PC-9 (cell line): ENCODE results near the gene R3HDM1. TPM values are rescaled to one million over a fixed set of nuclear protein-coding genes. Genes with fewer than 3 reads are reported as not detected.
"Not testable (repeated sequence)": the region's sequence is repeated elsewhere in the genome, so short reads cannot be mapped to it uniquely, and the experiment has no call there.

Experiments
- BruUV-seq: library from RNA; stranded (reverse); fragments of 400-500 nt; replicated peaks from 2 replicates; lab custom pipeline; 2021; lab: Mats Ljungman, UMichigan
- CTCF ChIA-PET: fragments of 300-600 bp; sonication (Branson Sonifier 250); formaldehyde crosslinking; loops from one replicate; lab custom pipeline; 2022; ENCODE audit warnings: antibody characterized with exemption; lab: Charles Lee
- POLR2A ChIA-PET: fragments of 300-600 bp; sonication (Branson Sonifier 250); formaldehyde crosslinking; loops from one replicate; lab custom pipeline; 2022; ENCODE audit warnings: antibody characterized with exemption; ENCODE audit not compliant: unreplicated experiment; lab: Charles Lee
- DNase-seq, 2 experiments: peaks; one replicate each; pipeline versions ENCODE4 v3.0.0 to v3.0.0-alpha.2; 2015 to 2022; ENCODE audit warnings: mixed read lengths in 1 of 2
- H2AFZ ChIP-seq: fragments of 200-600 bp; sonication (generic); 2 replicates; pipeline ENCODE4 v1.8.1; 2017; ENCODE audit warnings: antibody characterized with exemption
- H3F3A ChIP-seq: fragments of 200-600 bp; sonication (generic); 2 replicates; pipeline ENCODE4 v1.8.1; 2017; ENCODE audit warnings: antibody characterized with exemption, mild to moderate bottlenecking, low read depth; ENCODE audit not compliant: insufficient read depth
- H3K27ac ChIP-seq: fragments of 200-600 bp; sonication (generic); 2 replicates; pipeline ENCODE4 v1.6.1; 2016; ENCODE audit warnings: mixed run types
- H3K27me3 ChIP-seq: fragments of 200-600 bp; sonication (generic); 2 replicates; pipeline ENCODE4 v1.6.1; 2016; ENCODE audit warnings: low read depth, mixed run types; ENCODE audit not compliant: insufficient read depth
- H3K36me3 ChIP-seq: fragments of 200-600 bp; sonication (generic); 2 replicates; pipeline ENCODE4 v1.6.1; 2016; ENCODE audit warnings: low read depth, mixed run types
- H3K4me1 ChIP-seq: fragments of 200-600 bp; sonication (generic); replicated peaks from 2 replicates; pipeline ENCODE4 v1.6.1; 2016; ENCODE audit warnings: mixed run types; ENCODE audit not compliant: insufficient read depth
- H3K4me2 ChIP-seq: fragments of 200-600 bp; sonication (generic); 2 replicates; pipeline ENCODE4 v1.6.1; 2017; ENCODE audit warnings: mixed run types
- H3K4me3 ChIP-seq: fragments of 200-600 bp; sonication (generic); 2 replicates; pipeline ENCODE4 v1.6.1; 2016; ENCODE audit warnings: mixed run types
- H3K79me2 ChIP-seq: fragments of 200-600 bp; sonication (generic); 2 replicates; pipeline ENCODE4 v1.6.1; 2017; ENCODE audit warnings: low read depth, mixed run types
- H3K9me2 ChIP-seq: fragments of 200-600 bp; sonication (generic); 2 replicates; pipeline ENCODE4 v1.8.1; 2017; ENCODE audit warnings: mild to moderate bottlenecking; ENCODE audit not compliant: insufficient read depth
- H3K9me3 ChIP-seq: fragments of 200-600 bp; sonication (generic); 2 replicates; pipeline ENCODE4 v1.8.1; 2016; ENCODE audit warnings: low read depth; ENCODE audit not compliant: insufficient read depth
- H4K20me1 ChIP-seq: fragments of 200-600 bp; sonication (generic); 2 replicates; pipeline ENCODE4 v1.8.1; 2017; ENCODE audit not compliant: insufficient read depth
- CTCF ChIP-seq: fragments of 200-600 bp; sonication (generic); conservative IDR thresholded peaks from 2 replicates; pipeline ENCODE4 v1.6.1; 2017; ENCODE audit warnings: mixed run types, antibody characterized with exemption, mild to moderate bottlenecking, moderate library complexity
- EZH2 ChIP-seq: fragments of 200-600 bp; sonication (generic); IDR thresholded peaks from 2 replicates; pipeline ENCODE4 v1.8.0; 2017; ENCODE audit warnings: antibody characterized with exemption, low read depth
- intact Hi-C: fragments of 100-400 bp; cut with micrococcal nuclease; formaldehyde crosslinking; loops from one replicate; pipeline ENCODE4 v1.10.0; 2022; ENCODE audit not compliant: unreplicated experiment
- total RNA-seq: library from RNA; stranded (reverse); gene quantifications from 2 replicates; pipeline ENCODE4 v1.2.3, GENCODE V29; 2021

Gene R3HDM1
- total RNA-seq, 1 experiment from 2014 or later, result 36.7 TPM

- Histone ChIP-seq H3K27ac (no peak overlapping the region), H3K4me2 (no peak overlapping the region), H3F3A (peaks cover 4% of the 10 kb centered on the region; the same call in 1 of the 2 replicates), H3K9me3 (no peaks in the 10 kb centered on the region), H3K9me2 (no peaks in the 10 kb centered on the region), H3K4me3 (no peak overlapping the region), H4K20me1 (no peaks in the 10 kb centered on the region), H3K4me1 (no peaks in the 10 kb centered on the region), H3K79me2 (no peaks in the 10 kb centered on the region), H3K36me3 (no peaks in the 10 kb centered on the region), H3K27me3 (no peaks in the 10 kb centered on the region), H2AFZ (no peak overlapping the region)
- BruUV-seq, result no TSS peak
- intact Hi-C loops, result loop anchor here (1.0 to 10.0 kb wide), 4 partner anchors 238 to 1245 kb away; no protein-coding TSS in a partner anchor
- DNase-seq, result peak in 1 of 2 experiments; percentile 53
- ChIA-PET POLR2A (interaction anchor here (0.6 to 0.7 kb wide), 2 partner anchors 165 to 704 kb away, joined by 4 read pairs; no protein-coding TSS in a partner anchor), CTCF (interaction anchor here (0.7 to 1.4 kb wide), 5 partner anchors 237 to 721 kb away, joined by 3 to 9 read pairs (median 5); no protein-coding TSS in a partner anchor)
- TF ChIP-seq CTCF, result peak; percentile 96
- no peak for TF ChIP-seq EZH2
These were observed 178.7 kb downstream of the R3HDM1 start for GRCh38 chr2:135709992-135710391.

GRCh38 chr2:135715086-135715485 is 183.8 kb downstream of the R3HDM1 start:
- H3K4me3 ChIP-seq, CTCF ChIA-PET, H4K20me1 ChIP-seq, DNase-seq, H2AFZ ChIP-seq, H3K4me2 ChIP-seq, BruUV-seq, H3K36me3 ChIP-seq, H3K4me1 ChIP-seq, H3K9me2 ChIP-seq, H3F3A ChIP-seq, H3K9me3 ChIP-seq, H3K27me3 ChIP-seq, H3K27ac ChIP-seq, H3K79me2 ChIP-seq, POLR2A ChIA-PET: not testable (repeated sequence)
- intact Hi-C loops, result loop anchor here (10.0 kb wide), 1 partner anchor 1250 kb away; no protein-coding TSS in a partner anchor

GRCh38 chr2:135728064-135728743 is 196.9 kb downstream of the R3HDM1 start:
- Histone ChIP-seq H3F3A (no peaks in the 10 kb centered on the region), H2AFZ (no peak overlapping the region), H3K27ac (no peak overlapping the region), H3K4me1 (no peaks in the 10 kb centered on the region), H3K9me2 (no peaks in the 10 kb centered on the region), H3K27me3 (no peaks in the 10 kb centered on the region), H3K36me3 (no peaks in the 10 kb centered on the region; the same call in 1 of the 2 replicates), H3K4me3 (no peak overlapping the region), H3K9me3 (no peaks in the 10 kb centered on the region), H3K4me2 (no peak overlapping the region), H4K20me1 (no peaks in the 10 kb centered on the region), H3K79me2 (no peaks in the 10 kb centered on the region)
- BruUV-seq, result no TSS peak
- CTCF ChIA-PET, result no interaction called here
- DNase-seq, result no peak
- TF ChIP-seq EZH2, result no peak
- TF ChIP-seq CTCF, result no peak
- POLR2A ChIA-PET, result no interaction called here
- intact Hi-C loops, result no loop called here
